Mammary epithelial cell (primary cell): Measurements from ENCODE around the gene CD81.

Experiments used
- CTCF ChIP-seq, 2 donors: IDR thresholded peaks in 1 of 2; conservative IDR thresholded peaks in 1 of 2; 2 replicates each; pipeline ENCODE4 v1.5.1; 2011 to 2012; ENCODE audit warnings: inconsistent platforms in 2 of 2, low read length in 2 of 2, mild to moderate bottlenecking in 2 of 2, control low read depth in 1 of 2, low read depth in 1 of 2; ENCODE audit not compliant: insufficient read depth in 1 of 2; ENCODE audit errors: extremely low read depth in 1 of 2
- EZH2 ChIP-seq: IDR thresholded peaks from 2 replicates; pipeline ENCODE4 v1.6.1; 2012; ENCODE audit warnings: low read length, inconsistent platforms, borderline replicate concordance

GRCh38 chr11:2348986-2349385 is 28.1 kb upstream of the CD81 start:
- TF ChIP-seq CTCF (conservative IDR thresholded peaks at IDR 0.05 in 1 of 2, IDR thresholded peaks at IDR 0.05 in 1 of 2; ENCODE audit: extremely low read depth in 1 of 2, insufficient read depth in 1 of 2, low read depth in 1 of 2, low read length in 2 of 2) (no peak), EZH2 (no peak)
